ENCODE results near the gene CARD11.

DNA sequence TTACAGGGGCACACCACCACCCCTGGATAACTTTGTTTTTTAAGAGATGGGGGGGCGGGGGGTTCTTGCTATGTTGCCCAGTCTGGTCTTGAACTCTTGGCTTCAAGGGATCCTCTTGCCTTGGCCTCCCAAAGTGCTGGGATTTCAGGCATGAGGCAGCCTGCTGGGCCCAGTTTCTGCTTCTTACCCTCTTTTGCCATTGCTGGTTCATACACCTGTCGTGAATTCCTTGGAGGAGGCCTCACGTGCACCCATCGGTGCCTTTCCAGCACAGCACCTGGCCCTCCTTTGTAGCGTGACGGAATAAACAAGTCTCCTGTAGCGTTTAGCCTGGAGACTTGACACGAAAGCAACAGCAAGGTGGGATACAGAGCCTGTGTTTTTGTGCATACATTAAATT lies 75.5 kb downstream of the CARD11 start:
- TF ChIP-seq, protein P1, sequence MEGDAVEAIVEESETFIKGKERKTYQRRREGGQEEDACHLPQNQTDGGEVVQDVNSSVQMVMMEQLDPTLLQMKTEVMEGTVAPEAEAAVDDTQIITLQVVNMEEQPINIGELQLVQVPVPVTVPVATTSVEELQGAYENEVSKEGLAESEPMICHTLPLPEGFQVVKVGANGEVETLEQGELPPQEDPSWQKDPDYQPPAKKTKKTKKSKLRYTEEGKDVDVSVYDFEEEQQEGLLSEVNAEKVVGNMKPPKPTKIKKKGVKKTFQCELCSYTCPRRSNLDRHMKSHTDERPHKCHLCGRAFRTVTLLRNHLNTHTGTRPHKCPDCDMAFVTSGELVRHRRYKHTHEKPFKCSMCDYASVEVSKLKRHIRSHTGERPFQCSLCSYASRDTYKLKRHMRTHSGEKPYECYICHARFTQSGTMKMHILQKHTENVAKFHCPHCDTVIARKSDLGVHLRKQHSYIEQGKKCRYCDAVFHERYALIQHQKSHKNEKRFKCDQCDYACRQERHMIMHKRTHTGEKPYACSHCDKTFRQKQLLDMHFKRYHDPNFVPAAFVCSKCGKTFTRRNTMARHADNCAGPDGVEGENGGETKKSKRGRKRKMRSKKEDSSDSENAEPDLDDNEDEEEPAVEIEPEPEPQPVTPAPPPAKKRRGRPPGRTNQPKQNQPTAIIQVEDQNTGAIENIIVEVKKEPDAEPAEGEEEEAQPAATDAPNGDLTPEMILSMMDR (IDR thresholded peaks at IDR 0.05), result no peak
- TF ChIP-seq FOXJ3 (CRISPR knock-in tag; IDR thresholded peaks at IDR 0.05), result no peak
- no peak for TF ChIP-seq ELF1 (IDR thresholded peaks at IDR 0.05)
- TF ChIP-seq RAD21 (IDR thresholded peaks at IDR 0.05; ENCODE audit: low read length), result no peak
- TF ChIP-seq TEAD4 (IDR thresholded peaks at IDR 0.05; ENCODE audit: borderline replicate concordance, insufficient read depth), result no peak
- TF ChIP-seq GATA2 (CRISPR knock-in tag; IDR thresholded peaks at IDR 0.05), result no peak
- no peak for TF ChIP-seq EZH2phosphoT487 (IDR thresholded peaks at IDR 0.05; ENCODE audit: borderline replicate concordance, low read depth)
- no peak for TF ChIP-seq GABPA (IDR thresholded peaks at IDR 0.05; ENCODE audit: low read depth)
- no peak for TF ChIP-seq POLR2AphosphoS5 (IDR thresholded peaks at IDR 0.05; ENCODE audit: low read depth, low read length)
- TF ChIP-seq, protein P2, sequence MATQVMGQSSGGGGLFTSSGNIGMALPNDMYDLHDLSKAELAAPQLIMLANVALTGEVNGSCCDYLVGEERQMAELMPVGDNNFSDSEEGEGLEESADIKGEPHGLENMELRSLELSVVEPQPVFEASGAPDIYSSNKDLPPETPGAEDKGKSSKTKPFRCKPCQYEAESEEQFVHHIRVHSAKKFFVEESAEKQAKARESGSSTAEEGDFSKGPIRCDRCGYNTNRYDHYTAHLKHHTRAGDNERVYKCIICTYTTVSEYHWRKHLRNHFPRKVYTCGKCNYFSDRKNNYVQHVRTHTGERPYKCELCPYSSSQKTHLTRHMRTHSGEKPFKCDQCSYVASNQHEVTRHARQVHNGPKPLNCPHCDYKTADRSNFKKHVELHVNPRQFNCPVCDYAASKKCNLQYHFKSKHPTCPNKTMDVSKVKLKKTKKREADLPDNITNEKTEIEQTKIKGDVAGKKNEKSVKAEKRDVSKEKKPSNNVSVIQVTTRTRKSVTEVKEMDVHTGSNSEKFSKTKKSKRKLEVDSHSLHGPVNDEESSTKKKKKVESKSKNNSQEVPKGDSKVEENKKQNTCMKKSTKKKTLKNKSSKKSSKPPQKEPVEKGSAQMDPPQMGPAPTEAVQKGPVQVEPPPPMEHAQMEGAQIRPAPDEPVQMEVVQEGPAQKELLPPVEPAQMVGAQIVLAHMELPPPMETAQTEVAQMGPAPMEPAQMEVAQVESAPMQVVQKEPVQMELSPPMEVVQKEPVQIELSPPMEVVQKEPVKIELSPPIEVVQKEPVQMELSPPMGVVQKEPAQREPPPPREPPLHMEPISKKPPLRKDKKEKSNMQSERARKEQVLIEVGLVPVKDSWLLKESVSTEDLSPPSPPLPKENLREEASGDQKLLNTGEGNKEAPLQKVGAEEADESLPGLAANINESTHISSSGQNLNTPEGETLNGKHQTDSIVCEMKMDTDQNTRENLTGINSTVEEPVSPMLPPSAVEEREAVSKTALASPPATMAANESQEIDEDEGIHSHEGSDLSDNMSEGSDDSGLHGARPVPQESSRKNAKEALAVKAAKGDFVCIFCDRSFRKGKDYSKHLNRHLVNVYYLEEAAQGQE (IDR thresholded peaks at IDR 0.05; ENCODE audit: low read depth, low read length), result no peak
- TF ChIP-seq, protein P3, sequence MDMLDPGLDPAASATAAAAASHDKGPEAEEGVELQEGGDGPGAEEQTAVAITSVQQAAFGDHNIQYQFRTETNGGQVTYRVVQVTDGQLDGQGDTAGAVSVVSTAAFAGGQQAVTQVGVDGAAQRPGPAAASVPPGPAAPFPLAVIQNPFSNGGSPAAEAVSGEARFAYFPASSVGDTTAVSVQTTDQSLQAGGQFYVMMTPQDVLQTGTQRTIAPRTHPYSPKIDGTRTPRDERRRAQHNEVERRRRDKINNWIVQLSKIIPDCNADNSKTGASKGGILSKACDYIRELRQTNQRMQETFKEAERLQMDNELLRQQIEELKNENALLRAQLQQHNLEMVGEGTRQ (IDR thresholded peaks at IDR 0.05; ENCODE audit: borderline replicate concordance, low read depth, low read length), result no peak
- no peak for TF ChIP-seq NFIC (IDR thresholded peaks at IDR 0.05; ENCODE audit: borderline replicate concordance)
- no peak for TF ChIP-seq MEF2A (IDR thresholded peaks at IDR 0.05; ENCODE audit: borderline replicate concordance, low read depth)

Measured in SK-N-SH (cell line).